T-helper 2 cell treated with Interferon-gamma antibody and Interleukin-4, amounts not matched to agents 5 μg/mL and 100 μg/mL, for 36 hours (primary cell): ENCODE data around the gene DTNBP1.

Experiments
- DNase-seq: peaks from one replicate; pipeline ENCODE4 v3.0.0; 2021; ENCODE audit warnings: low spot score
- H3K27ac Mint-ChIP-seq: one replicate; pipeline ENCODE4 v1.8.0; 2021; ENCODE audit warnings: mild to moderate bottlenecking, mixed read lengths
- H3K27me3 Mint-ChIP-seq: one replicate; pipeline ENCODE4 v1.8.0; 2021; ENCODE audit warnings: low read depth, mixed read lengths
- H3K36me3 Mint-ChIP-seq: one replicate; pipeline ENCODE4 v1.8.0; 2021; ENCODE audit warnings: low read depth, mixed read lengths
- H3K4me1 Mint-ChIP-seq: one replicate; pipeline ENCODE4 v1.8.0; 2021; ENCODE audit warnings: low read depth, mixed read lengths
- H3K4me3 Mint-ChIP-seq: one replicate; pipeline ENCODE4 v1.8.0; 2022; ENCODE audit warnings: mild to moderate bottlenecking, moderate library complexity, mixed read lengths
- H3K9me3 Mint-ChIP-seq: one replicate; pipeline ENCODE4 v1.8.0; 2021; ENCODE audit warnings: mixed read lengths

DTNBP1 gene

GRCh38 chr6:15662326-15663129, at the start of gene DTNBP1:
TSS of gene DTNBP1 (minus strand) at chr6:15663028. CDS start at chr6:15662869, 159 bp downstream.
- H3K4me1 Mint-ChIP-seq = peaks cover 12% of the 10 kb centered on the region
- H3K27ac Mint-ChIP-seq = peak within 1 kb of the TSS; percentile 75
- peak within 1 kb of the TSS; percentile 78 for H3K4me3 Mint-ChIP-seq
- DNase-seq = peak; percentile 88
- H3K27me3 Mint-ChIP-seq = peaks cover 19% of the 10 kb centered on the region
- peaks cover 8% of the 10 kb centered on the region for H3K36me3 Mint-ChIP-seq
- no peaks in the 10 kb centered on the region for H3K9me3 Mint-ChIP-seq

- peaks cover 5% of the 10 kb centered on the region for H3K9me3 Mint-ChIP-seq
- H3K27ac Mint-ChIP-seq = no peak overlapping the region
- peaks cover 2% of the 10 kb centered on the region for H3K4me1 Mint-ChIP-seq
- no peak overlapping the region for H3K4me3 Mint-ChIP-seq
- DNase-seq = no peak
- H3K27me3 Mint-ChIP-seq = no peaks in the 10 kb centered on the region
- H3K36me3 Mint-ChIP-seq = peaks cover 3% of the 10 kb centered on the region
Observed at GRCh38 chr6:15709651-15710269, 46.9 kb upstream of the DTNBP1 start.

- Mint-ChIP-seq H3K9me3 (peaks cover 13% of the 10 kb centered on the region), H3K27ac (no peak overlapping the region)
- DNase-seq = no peak
Observed at GRCh38 chr6:15708231-15708630, 45.4 kb upstream of the DTNBP1 start.

GRCh38 chr6:15705981-15706380, 43.2 kb upstream of the DTNBP1 start:
- Mint-ChIP-seq H3K4me3 (no peak overlapping the region), H3K27me3 (no peaks in the 10 kb centered on the region), H3K4me1 (peaks cover 1% of the 10 kb centered on the region), H3K9me3 (peaks cover 16% of the 10 kb centered on the region), H3K36me3 (peaks cover 7% of the 10 kb centered on the region), H3K27ac (no peak overlapping the region)
- no peak for DNase-seq

More at GRCh38 chr6:15708231-15708630, 45.4 kb upstream of the DTNBP1 start:
- Mint-ChIP-seq H3K36me3 (peaks cover 6% of the 10 kb centered on the region), H3K27me3 (no peaks in the 10 kb centered on the region), H3K4me3 (no peak overlapping the region), H3K4me1 (peaks cover 1% of the 10 kb centered on the region)

- Mint-ChIP-seq H3K36me3 (peaks cover 3% of the 10 kb centered on the region), H3K4me3 (no peak overlapping the region), H3K27me3 (no peaks in the 10 kb centered on the region), H3K9me3 (peaks cover 10% of the 10 kb centered on the region), H3K4me1 (peaks cover 3% of the 10 kb centered on the region), H3K27ac (no peak overlapping the region)
- no peak for DNase-seq
Observed at GRCh38 chr6:15698471-15698870, 35.6 kb upstream of the DTNBP1 start.

GRCh38 chr6:15697895-15698294, 35.1 kb upstream of the DTNBP1 start:
- H3K4me3 Mint-ChIP-seq = no peak overlapping the region
- H3K4me1 Mint-ChIP-seq = peaks cover 3% of the 10 kb centered on the region

GRCh38 chr6:15691250-15691869, 28.5 kb upstream of the DTNBP1 start:
- Mint-ChIP-seq H3K4me1 (peaks cover 13% of the 10 kb centered on the region), H3K27ac (peak overlapping the region; percentile 68), H3K36me3 (no peaks in the 10 kb centered on the region), H3K9me3 (no peaks in the 10 kb centered on the region), H3K4me3 (peak overlapping the region; percentile 67), H3K27me3 (no peaks in the 10 kb centered on the region)
- peak; percentile 83 for DNase-seq

More at GRCh38 chr6:15697895-15698294, 35.1 kb upstream of the DTNBP1 start:
- no peak for DNase-seq
- Mint-ChIP-seq H3K9me3 (peaks cover 6% of the 10 kb centered on the region), H3K27me3 (no peaks in the 10 kb centered on the region), H3K27ac (no peak overlapping the region), H3K36me3 (no peaks in the 10 kb centered on the region)

- H3K4me1 Mint-ChIP-seq = peaks cover 13% of the 10 kb centered on the region
- no peak overlapping the region for H3K27ac Mint-ChIP-seq
- no peaks in the 10 kb centered on the region for H3K36me3 Mint-ChIP-seq
Observed at GRCh38 chr6:15690510-15690909, 27.7 kb upstream of the DTNBP1 start.

GRCh38 chr6:15689586-15690482, 27.0 kb upstream of the DTNBP1 start:
- no peaks in the 10 kb centered on the region for H3K9me3 Mint-ChIP-seq
- H3K27me3 Mint-ChIP-seq = no peaks in the 10 kb centered on the region
- no peaks in the 10 kb centered on the region for H3K36me3 Mint-ChIP-seq
- no peak overlapping the region for H3K27ac Mint-ChIP-seq
- DNase-seq = no peak
- no peak overlapping the region for H3K4me3 Mint-ChIP-seq
- H3K4me1 Mint-ChIP-seq = peaks cover 13% of the 10 kb centered on the region

More at GRCh38 chr6:15690510-15690909, 27.7 kb upstream of the DTNBP1 start:
- H3K4me3 Mint-ChIP-seq = no peak overlapping the region
- no peaks in the 10 kb centered on the region for H3K9me3 Mint-ChIP-seq
- DNase-seq = no peak
- H3K27me3 Mint-ChIP-seq = no peaks in the 10 kb centered on the region

- Mint-ChIP-seq H3K36me3 (peaks cover 2% of the 10 kb centered on the region), H3K4me3 (no peak overlapping the region), H3K9me3 (peaks cover 3% of the 10 kb centered on the region), H3K4me1 (no peaks in the 10 kb centered on the region), H3K27ac (no peak overlapping the region), H3K27me3 (peaks cover 4% of the 10 kb centered on the region)
- DNase-seq = no peak
Observed at GRCh38 chr6:15685619-15686018, 22.8 kb upstream of the DTNBP1 start.

GRCh38 chr6:15682965-15683822, 20.4 kb upstream of the DTNBP1 start:
- peaks cover 3% of the 10 kb centered on the region for H3K9me3 Mint-ChIP-seq
- peaks cover 7% of the 10 kb centered on the region for H3K27me3 Mint-ChIP-seq
- no peaks in the 10 kb centered on the region for H3K4me1 Mint-ChIP-seq
- no peak for DNase-seq
- no peak overlapping the region for H3K27ac Mint-ChIP-seq
- H3K4me3 Mint-ChIP-seq = no peak overlapping the region
- H3K36me3 Mint-ChIP-seq = peaks cover 2% of the 10 kb centered on the region

GRCh38 chr6:15681946-15682345, 19.1 kb upstream of the DTNBP1 start:
- DNase-seq = no peak

GRCh38 chr6:15678514-15678913, 15.7 kb upstream of the DTNBP1 start:
- no peak for DNase-seq
- Mint-ChIP-seq H3K36me3 (peaks cover 2% of the 10 kb centered on the region), H3K9me3 (peaks cover 3% of the 10 kb centered on the region), H3K4me1 (no peaks in the 10 kb centered on the region), H3K4me3 (no peak overlapping the region), H3K27ac (no peak overlapping the region), H3K27me3 (peaks cover 13% of the 10 kb centered on the region)

More at GRCh38 chr6:15681946-15682345, 19.1 kb upstream of the DTNBP1 start:
- no peak overlapping the region for H3K4me3 Mint-ChIP-seq
- H3K9me3 Mint-ChIP-seq = peaks cover 3% of the 10 kb centered on the region
- H3K36me3 Mint-ChIP-seq = peaks cover 2% of the 10 kb centered on the region
- H3K27ac Mint-ChIP-seq = no peak overlapping the region
- peaks cover 7% of the 10 kb centered on the region for H3K27me3 Mint-ChIP-seq
- no peaks in the 10 kb centered on the region for H3K4me1 Mint-ChIP-seq
